B cell (primary cell): Measurements from ENCODE around the gene TTC22. TPM values are rescaled to one million over a fixed set of nuclear protein-coding genes. Genes with fewer than 3 reads are reported as not detected.

Source experiments
- ATAC-seq: fragments of 200-7000 bp; cut with Tn5 transposase; one replicate; pipeline ENCODE4 v1.10.0; 2021; ENCODE audit warnings: low read depth, mild to moderate bottlenecking, moderate number of reproducible peaks, moderate library complexity
- CTCF ChIA-PET: fragments of 350-600 bp; sonication (Branson Sonifier 250); formaldehyde crosslinking; loops from one replicate; lab custom pipeline; 2021; ENCODE audit warnings: antibody characterized with exemption, inconsistent platforms; lab: Charles Lee
- POLR2A ChIA-PET: fragments of 350-600 bp; sonication (Branson Sonifier 250); formaldehyde crosslinking; loops from one replicate; lab custom pipeline; 2021; ENCODE audit warnings: antibody characterized with exemption; lab: Charles Lee
- DNase-seq: peaks from one replicate; pipeline ENCODE4 v3.0.0; 2013
- H2AFZ ChIP-seq: 2 replicates; pipeline ENCODE4 v1.6.1; 2012; ENCODE audit warnings: mild to moderate bottlenecking, low read depth, low read length; ENCODE audit not compliant: insufficient read depth, poor library complexity, severe bottlenecking
- H3K27ac ChIP-seq, 2 donors: 1 replicate in 1 of 2; 2 replicates in 1 of 2; pipeline ENCODE4 v1.5.1; 2012 to 2013; ENCODE audit warnings: low read length in 2 of 2, mild to moderate bottlenecking in 2 of 2, moderate library complexity in 1 of 2
- H3K27me3 ChIP-seq, 4 experiments: fragments of 200-600 bp in 1 of 4; sonication (generic) in 1 of 4; replicated peaks in 1 of 4; 1 replicate in 2 of 4; 2 replicates in 2 of 4; pipeline versions ENCODE4 v1.6.1 to v1.7.0; 2013 to 2016; ENCODE audit warnings: low read length in 3 of 4, mild to moderate bottlenecking in 2 of 4, mixed read lengths in 1 of 4, moderate library complexity in 1 of 4; ENCODE audit not compliant: insufficient read depth in 4 of 4, control insufficient read depth in 3 of 4; ENCODE audit errors: control extremely low read depth in 1 of 4
- H3K36me3 ChIP-seq, 2 experiments: replicated peaks in 1 of 2; 1 replicate in 1 of 2; 2 replicates in 1 of 2; pipeline versions ENCODE4 v1.6.1 to v1.7.1; 2013; ENCODE audit warnings: low read length in 1 of 2; ENCODE audit not compliant: insufficient read depth in 2 of 2, control insufficient read depth in 1 of 2; ENCODE audit errors: control extremely low read depth in 1 of 2, extremely low read depth in 1 of 2
- H3K4me1 ChIP-seq, 2 donors: fragments of 200-600 bp in 1 of 2; sonication (generic) in 1 of 2; 1 replicate in 1 of 2; 2 replicates in 1 of 2; pipeline versions ENCODE4 v1.5.1 to v1.6.1; 2013 to 2017; ENCODE audit warnings: low read length in 2 of 2; ENCODE audit not compliant: control insufficient read depth in 2 of 2, insufficient read depth in 2 of 2
- H3K4me2 ChIP-seq: replicated peaks from 2 replicates; pipeline ENCODE3; 2012; ENCODE audit warnings: mild to moderate bottlenecking, low read depth, low read length; ENCODE audit not compliant: poor library complexity, severe bottlenecking
- H3K4me3 ChIP-seq, 5 experiments: fragments of 200-600 bp in 1 of 5; sonication (generic) in 1 of 5; 1 replicate in 3 of 5; 2 replicates in 2 of 5; pipeline versions ENCODE4 v1.5.1 to v1.7.0; 2011 to 2016; ENCODE audit warnings: low read length in 4 of 5, mild to moderate bottlenecking in 4 of 5, low read depth in 2 of 5, control low read depth in 1 of 5, moderate library complexity in 1 of 5; ENCODE audit not compliant: insufficient read depth in 1 of 5; ENCODE audit errors: control extremely low read depth in 1 of 5, extremely low read depth in 1 of 5
- H3K79me2 ChIP-seq: fragments of 200-600 bp; sonication (generic); one replicate; pipeline ENCODE4 v1.6.0; 2016; ENCODE audit warnings: low read length; ENCODE audit not compliant: control insufficient read depth, insufficient read depth
- H3K9ac ChIP-seq: fragments of 200-600 bp; sonication (generic); 2 replicates; pipeline ENCODE4 v1.6.1; 2017; ENCODE audit warnings: mild to moderate bottlenecking, low read length, moderate library complexity
- H3K9me3 ChIP-seq, 3 donors: one replicate each; pipeline versions ENCODE4 v1.6.1 to v1.7.1; 2013; ENCODE audit warnings: low read length in 2 of 3; ENCODE audit not compliant: control insufficient read depth in 2 of 3, insufficient read depth in 1 of 3; ENCODE audit errors: control extremely low read depth in 1 of 3
- H4K20me1 ChIP-seq: 2 replicates; pipeline ENCODE4 v1.6.0; 2012; ENCODE audit warnings: mild to moderate bottlenecking, low read length; ENCODE audit not compliant: insufficient read depth, control insufficient read depth, poor library complexity, severe bottlenecking
- H3K27ac Mint-ChIP-seq: one replicate; pipeline ENCODE4 v1.8.0; 2021; ENCODE audit warnings: mixed read lengths
- H3K27me3 Mint-ChIP-seq: one replicate; pipeline ENCODE4 v1.8.0; 2021; ENCODE audit warnings: mixed read lengths
- H3K4me1 Mint-ChIP-seq: one replicate; pipeline ENCODE4 v1.8.0; 2021; ENCODE audit warnings: mixed read lengths
- H3K4me3 Mint-ChIP-seq: one replicate; pipeline ENCODE4 v1.8.0; 2021; ENCODE audit warnings: mixed read lengths
- H3K9me3 Mint-ChIP-seq: one replicate; pipeline ENCODE4 v1.8.0; 2022; ENCODE audit warnings: mixed read lengths; ENCODE audit not compliant: insufficient read depth
- CTCF ChIP-seq: fragments of 200-600 bp; IDR thresholded peaks from one replicate; pipeline ENCODE4 v1.8.0; 2022; ENCODE audit warnings: antibody characterized with exemption, mild to moderate bottlenecking
- EZH2 ChIP-seq: IDR thresholded peaks from 2 replicates; pipeline ENCODE4 v1.6.1; 2012; ENCODE audit warnings: borderline replicate concordance, low read depth, mild to moderate bottlenecking, moderate library complexity, low read length; ENCODE audit not compliant: insufficient read depth, poor library complexity, severe bottlenecking
- WGBS: methylation state at CpG from one replicate; pipeline ENCODE4 v1.1.5; 2013; ENCODE audit warnings: missing lambda C conversion rate; ENCODE audit not compliant: insufficient coverage; 5-methylcytosine and 5-hydroxymethylcytosine counted together
- intact Hi-C: fragments of 100-400 bp; cut with micrococcal nuclease; formaldehyde crosslinking; loops from one replicate; pipeline ENCODE4 v1.10.0; 2022
- polyA plus RNA-seq: library from polyadenylated mRNA; depleted of rRNA; stranded (reverse); fragments of >200 nt; gene quantifications from 2 replicates; pipeline ENCODE4 v1.2.3, GENCODE V29; 2012
- total RNA-seq, 2 donors: library from RNA; stranded (reverse); fragments of 120-200 nt in 1 of 2; gene quantifications; 1 replicate in 1 of 2; 2 replicates in 1 of 2; pipeline versions ENCODE4 v1.2.3 to v1.2.4, GENCODE V29; 2013 to 2022

Gene TTC22
- total and polyA plus RNA-seq, 2 donors (not counting 1 experiment from before 2014, with no cell fraction given) = 7.8 to 10.9 TPM

DNA sequence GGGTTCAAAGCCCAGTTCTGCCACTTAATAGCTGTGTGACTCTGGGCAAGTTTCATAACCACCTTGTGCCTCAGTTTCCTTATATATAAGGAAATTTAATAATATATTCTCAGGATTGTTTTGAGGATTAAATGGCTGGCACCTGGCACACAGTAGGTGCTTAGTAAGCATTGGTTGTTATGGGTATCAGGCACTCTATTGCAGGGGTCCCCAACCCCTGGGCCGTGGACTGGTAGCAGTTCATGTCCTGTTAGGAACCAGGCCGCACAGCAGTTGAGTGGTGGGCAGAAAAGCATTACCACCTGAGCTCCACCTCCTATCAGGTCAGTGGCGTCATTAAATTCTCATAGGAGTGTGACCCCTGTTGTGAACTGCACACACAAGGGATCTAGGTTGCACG, 55.3 kb downstream of the TTC22 start:
- ATAC-seq (no peak), DNase-seq (no peak)
- CTCF ChIA-PET = no interaction called here
- Histone ChIP-seq H3K9ac (no peak overlapping the region), H2AFZ (no peak overlapping the region), H3K9me3 (no peaks in the 10 kb centered on the region), H4K20me1 (no peaks in the 10 kb centered on the region), H3K36me3 (peaks cover 0 to 22% of the 10 kb centered on the region in 2 experiments), H3K4me1 (no peaks in the 10 kb centered on the region), H3K27me3 (no peaks in the 10 kb centered on the region), H3K4me3 (no peak overlapping the region), H3K4me2 (no peak overlapping the region), H3K27ac (no peak overlapping the region), H3K79me2 (no peaks in the 10 kb centered on the region)
- H3K4me1 Mint-ChIP-seq = no peaks in the 10 kb centered on the region
- no peaks in the 10 kb centered on the region for H3K9me3 Mint-ChIP-seq
- intact Hi-C loops = no loop called here
- no peak for TF ChIP-seq EZH2
- no peak for TF ChIP-seq CTCF
- 88% methylated on average over 4 of the region's 4 CpGs for WGBS
- H3K27ac Mint-ChIP-seq = no peak overlapping the region
- POLR2A ChIA-PET = no interaction called here
- no peak overlapping the region for H3K4me3 Mint-ChIP-seq
- peaks cover 3% of the 10 kb centered on the region for H3K27me3 Mint-ChIP-seq

GRCh38 chr1:54745274-54745673, 55.8 kb downstream of the TTC22 start:
- WGBS = 96% methylated on average over 6 of the region's 6 CpGs
- Histone ChIP-seq H3K27ac (no peak overlapping the region), H3K9ac (no peak overlapping the region), H2AFZ (no peak overlapping the region), H3K9me3 (no peaks in the 10 kb centered on the region), H3K79me2 (no peaks in the 10 kb centered on the region), H3K4me1 (no peaks in the 10 kb centered on the region), H3K27me3 (no peaks in the 10 kb centered on the region), H4K20me1 (no peaks in the 10 kb centered on the region), H3K4me3 (no peak overlapping the region), H3K4me2 (no peak overlapping the region), H3K36me3 (peaks cover 0 to 26% of the 10 kb centered on the region in 2 experiments)
- Mint-ChIP-seq H3K4me1 (no peaks in the 10 kb centered on the region), H3K9me3 (no peaks in the 10 kb centered on the region), H3K4me3 (no peak overlapping the region), H3K27me3 (peaks cover 3% of the 10 kb centered on the region), H3K27ac (no peak overlapping the region)
- DNase-seq (no peak), ATAC-seq (no peak)
- no peak for TF ChIP-seq EZH2
- TF ChIP-seq CTCF = no peak
- POLR2A ChIA-PET = no interaction called here
- intact Hi-C loops = no loop called here
- CTCF ChIA-PET = no interaction called here
